Endothelial cell of umbilical vein (primary cell): ENCODE results near the gene RBBP5. TPM values are rescaled to one million over a fixed set of nuclear protein-coding genes. Genes with fewer than 3 reads are reported as not detected.

Experiments
- BruUV-seq: library from RNA; stranded (reverse); fragments of 400-500 nt; replicated peaks from 2 replicates; lab custom pipeline; 2021; lab: Mats Ljungman, UMichigan
- CTCF ChIA-PET: fragments of 300-600, 350-600 bp; sonication (Branson Sonifier 250); formaldehyde crosslinking; loops from one replicate; lab custom pipeline; 2021; ENCODE audit warnings: antibody characterized with exemption, inconsistent platforms; lab: Charles Lee
- POLR2A ChIA-PET: fragments of 300-600, 350-600 bp; sonication (Branson Sonifier 250); formaldehyde crosslinking; loops from one replicate; lab custom pipeline; 2021; ENCODE audit warnings: antibody characterized with exemption, inconsistent platforms; lab: Charles Lee
- DNase-seq: peaks from one replicate; pipeline ENCODE4 v3.0.0-alpha.2; 2011; ENCODE audit warnings: low read depth, low spot score
- FAIRE-seq: peaks from 2 replicates; lab custom pipeline; 2011; peaks lifted over from hg19 to GRCh38; lab: Jason Lieb, UNC
- H2AFZ ChIP-seq: 2 replicates; pipeline ENCODE4 v1.6.0; 2012; ENCODE audit warnings: low read depth, low read length, control low read depth, inconsistent platforms
- H3K27ac ChIP-seq: 2 replicates; pipeline ENCODE4 v1.5.1; 2011; ENCODE audit warnings: low read depth, mild to moderate bottlenecking, control low read depth, low read length, moderate library complexity; ENCODE audit not compliant: insufficient read depth
- H3K27me3 ChIP-seq, 2 experiments: 2 replicates each; pipeline versions ENCODE4 v1.6.0 to v1.6.1; 2011; ENCODE audit warnings: low read length in 2 of 2, mixed read lengths in 1 of 2; ENCODE audit not compliant: control insufficient read depth in 2 of 2, insufficient read depth in 2 of 2
- H3K36me3 ChIP-seq, 2 experiments: 2 replicates in 1 of 2; 3 replicates in 1 of 2; pipeline ENCODE4 v1.5.1; 2011; ENCODE audit warnings: low read length in 2 of 2, mild to moderate bottlenecking in 1 of 2, moderate library complexity in 1 of 2; ENCODE audit not compliant: control insufficient read depth in 2 of 2, insufficient read depth in 2 of 2; ENCODE audit errors: extremely low read depth in 1 of 2
- H3K4me1 ChIP-seq: 3 replicates; pipeline ENCODE4 v1.5.1; 2011; ENCODE audit warnings: mild to moderate bottlenecking, low read length; ENCODE audit not compliant: control insufficient read depth, insufficient read depth; ENCODE audit errors: extremely low read depth
- H3K4me2 ChIP-seq: 2 replicates; pipeline ENCODE4 v1.6.1; 2011; ENCODE audit warnings: low read length, control low read depth, mixed read lengths; ENCODE audit not compliant: insufficient read depth
- H3K4me3 ChIP-seq, 3 experiments: fragments of 200-600 bp in 1 of 3; sonication (generic), shearing (Covaris generic) in 1 of 3; replicated peaks in 1 of 3; 2 replicates each; pipeline ENCODE4 v1.5.1; 2011 to 2016; ENCODE audit warnings: control low read depth in 3 of 3, low read length in 3 of 3, mild to moderate bottlenecking in 2 of 3, inconsistent platforms in 1 of 3, low read depth in 1 of 3, moderate library complexity in 1 of 3; ENCODE audit not compliant: insufficient read depth in 1 of 3
- H3K79me2 ChIP-seq: 2 replicates; pipeline ENCODE4 v1.6.0; 2012; ENCODE audit warnings: low read length, inconsistent platforms; ENCODE audit not compliant: control insufficient read depth, insufficient read depth
- H3K9ac ChIP-seq: replicated peaks from 2 replicates; pipeline ENCODE3; 2011; ENCODE audit warnings: low read length, control low read depth; ENCODE audit not compliant: insufficient read depth; ENCODE audit errors: extremely low read depth
- H3K9me1 ChIP-seq: replicated peaks from 3 replicates; pipeline ENCODE4 v1.6.0; 2011; ENCODE audit warnings: mild to moderate bottlenecking, low read length; ENCODE audit not compliant: control insufficient read depth, insufficient read depth; ENCODE audit errors: extremely low read depth
- H3K9me3 ChIP-seq: replicated peaks from 2 replicates; pipeline ENCODE4 v1.5.1; 2012; ENCODE audit warnings: low read length, inconsistent platforms; ENCODE audit not compliant: control insufficient read depth, insufficient read depth
- H4K20me1 ChIP-seq: replicated peaks from 2 replicates; pipeline ENCODE3; 2011; ENCODE audit warnings: mild to moderate bottlenecking, low read length; ENCODE audit not compliant: control insufficient read depth, insufficient read depth; ENCODE audit errors: extremely low read depth
- CTCF ChIP-seq, 2 donors: IDR thresholded peaks; 1 replicate in 1 of 2; 2 replicates in 1 of 2; pipeline ENCODE4 v1.5.1; 2011; ENCODE audit warnings: low read length in 2 of 2, mild to moderate bottlenecking in 2 of 2, moderate library complexity in 2 of 2, control low read depth in 1 of 2, inconsistent platforms in 1 of 2, low read depth in 1 of 2; ENCODE audit not compliant: insufficient read depth in 1 of 2; ENCODE audit errors: extremely low read depth in 1 of 2
- EZH2 ChIP-seq: IDR thresholded peaks from 2 replicates; pipeline ENCODE4 v1.6.1; 2012; ENCODE audit warnings: borderline replicate concordance, low read depth, mild to moderate bottlenecking, moderate library complexity, low read length, inconsistent platforms; ENCODE audit not compliant: severe bottlenecking
- FOS ChIP-seq: IDR thresholded peaks from 2 replicates; pipeline ENCODE4 v1.6.1; 2011; ENCODE audit warnings: mild to moderate bottlenecking, low read length, moderate library complexity, borderline replicate concordance; ENCODE audit not compliant: insufficient read depth
- GATA2 ChIP-seq: IDR thresholded peaks from 2 replicates; pipeline ENCODE4 v1.7.0; 2011; ENCODE audit warnings: low read depth, mild to moderate bottlenecking, moderate library complexity, mixed read lengths, low read length; ENCODE audit not compliant: insufficient read length, insufficient read depth
- JUN ChIP-seq: IDR thresholded peaks from 2 replicates; pipeline ENCODE4 v1.6.1; 2011; ENCODE audit warnings: borderline replicate concordance, low read depth; ENCODE audit not compliant: insufficient read length, insufficient read depth
- MYC ChIP-seq: IDR thresholded peaks from one replicate; pipeline ENCODE4 v1.6.1; 2011; ENCODE audit warnings: mild to moderate bottlenecking, low read depth, low read length
- POLR2A ChIP-seq: IDR thresholded peaks from 2 replicates; pipeline ENCODE4 v1.6.1; 2012; ENCODE audit warnings: low read depth, mild to moderate bottlenecking, control low read depth, low read length
- POLR2AphosphoS5 ChIP-seq: IDR thresholded peaks from 2 replicates; pipeline ENCODE4 v1.6.1; 2012; ENCODE audit warnings: low read depth, mild to moderate bottlenecking, control low read depth, low read length, moderate library complexity; ENCODE audit not compliant: insufficient read depth
- dilution Hi-C: fragments of 300-500 bp; cut with MboI; formaldehyde crosslinking; loops from one replicate; pipeline ENCODE4 v1.15.0; 2019; ENCODE audit warnings: low sequenced_read_pairs; ENCODE audit not compliant: extremely low pct_ligation_motif_present
- intact Hi-C: fragments of 100-400 bp; cut with micrococcal nuclease; formaldehyde crosslinking; loops from one replicate; pipeline ENCODE4 v1.10.0; 2022
- polyA plus RNA-seq, 4 experiments: library from polyadenylated mRNA; depleted of rRNA in 3 of 4; stranded (reverse) in 3 of 4; unstranded in 1 of 4; fragments of >200 nt; gene quantifications; 2 replicates each; pipeline versions ENCODE4 v1.2.1 to v1.2.3, GENCODE V29; 2011 to 2012; ENCODE audit warnings: missing spikeins in 1 of 4
- total RNA-seq: library from RNA; stranded (reverse); gene quantifications from 2 replicates; pipeline ENCODE4 v1.2.3, GENCODE V29; 2021
- TF ChIP-seq, protein P1 (sequence below): IDR thresholded peaks from 2 replicates; pipeline ENCODE4 v1.6.1; 2011; ENCODE audit not compliant: insufficient read depth, insufficient read length

Gene RBBP5
- total and polyA plus RNA-seq, 2 donors (not counting 3 experiments of a cell fraction or from before 2014, with no cell fraction given): 5.8 to 14.2 TPM

GRCh38 chr1:205062319-205062718 is 59.5 kb downstream of the RBBP5 start:
- CTCF ChIA-PET: interaction anchor here (0.7 to 4.0 kb wide), 34 partner anchors 9 to 496 kb away, joined by 3 to 304 read pairs (median 14); partner anchors contain the start of genes RBBP5, TMCC2 and TMEM81
- Histone ChIP-seq H3K27me3 (peaks cover 0 to 2% of the 10 kb centered on the region in 2 experiments), H2AFZ (no peak overlapping the region), H3K4me1 (no peaks in the 10 kb centered on the region), H4K20me1 (no peaks in the 10 kb centered on the region), H3K27ac (no peak overlapping the region), H3K4me2 (no peak overlapping the region), H3K79me2 (no peaks in the 10 kb centered on the region), H3K9me3 (no peaks in the 10 kb centered on the region), H3K4me3 (no peak overlapping the region), H3K9ac (no peak overlapping the region), H3K36me3 (no peaks in the 10 kb centered on the region), H3K9me1 (no peaks in the 10 kb centered on the region)
- POLR2A ChIA-PET: no interaction called here
- intact Hi-C loops (no loop called here), dilution Hi-C loops (no loop called here)
- no TSS peak for BruUV-seq
- no peak for TF ChIP-seq CTCF (IDR thresholded peaks at IDR 0.05; ENCODE audit: extremely low read depth in 1 of 2, insufficient read depth in 1 of 2, low read depth in 1 of 2, low read length in 2 of 2)
- no peak for TF ChIP-seq MYC
- no peak for TF ChIP-seq JUN
- TF ChIP-seq EZH2: no peak
- TF ChIP-seq, protein P1, sequence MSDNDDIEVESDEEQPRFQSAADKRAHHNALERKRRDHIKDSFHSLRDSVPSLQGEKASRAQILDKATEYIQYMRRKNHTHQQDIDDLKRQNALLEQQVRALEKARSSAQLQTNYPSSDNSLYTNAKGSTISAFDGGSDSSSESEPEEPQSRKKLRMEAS: no peak
- no peak for TF ChIP-seq POLR2AphosphoS5
- TF ChIP-seq GATA2: no peak
- TF ChIP-seq FOS: no peak
- no peak for TF ChIP-seq POLR2A
- DNase-seq: no peak
- no peak for FAIRE-seq
